GM18907 (cell line): Measurements from ENCODE around the gene CHRDL2.
"Not testable (repeated sequence)": the region's sequence is repeated elsewhere in the genome, so short reads cannot be mapped to it uniquely, and the experiment has no call there.

Experiments used
- ATAC-seq: cut with Tn5 transposase; IDR thresholded peaks from one replicate; pipeline ENCODE4 v1.9.1; 2021; ENCODE audit warnings: mild to moderate bottlenecking, moderate library complexity; ENCODE audit not compliant: unreplicated experiment

CHRDL2 gene

GRCh38 chr11:74731301-74732094 lies at the start of gene CHRDL2:
Gene CHRDL2, minus strand, starts transcription at chr11:74731426. Its CDS starts 538 bp downstream, at chr11:74730888.
- ATAC-seq = no peak

GRCh38 chr11:74780248-74781005 lies 49.2 kb upstream of the CHRDL2 start:
- ATAC-seq = no peak

GRCh38 chr11:74778581-74778980 lies 47.4 kb upstream of the CHRDL2 start:
- no peak for ATAC-seq

GRCh38 chr11:74777877-74778276 lies 46.7 kb upstream of the CHRDL2 start:
- ATAC-seq = no peak

- ATAC-seq = no peak
Observed at GRCh38 chr11:74777038-74777437, 45.8 kb upstream of the CHRDL2 start.

GRCh38 chr11:74776546-74776945 lies 45.3 kb upstream of the CHRDL2 start:
- no peak for ATAC-seq

GRCh38 chr11:74775762-74776161 lies 44.5 kb upstream of the CHRDL2 start:
- no peak for ATAC-seq

GRCh38 chr11:74773476-74773875 lies 42.2 kb upstream of the CHRDL2 start:
- ATAC-seq = no peak

GRCh38 chr11:74771139-74771538 lies 39.9 kb upstream of the CHRDL2 start:
- ATAC-seq = no peak

GRCh38 chr11:74770456-74770855 lies 39.2 kb upstream of the CHRDL2 start:
- no peak for ATAC-seq

GRCh38 chr11:74769055-74769707 lies 38.0 kb upstream of the CHRDL2 start:
- ATAC-seq = no peak

- ATAC-seq = peak; percentile 65
Observed at GRCh38 chr11:74768172-74768651, 37.0 kb upstream of the CHRDL2 start.

GRCh38 chr11:74766905-74767304 lies 35.7 kb upstream of the CHRDL2 start:
- no peak for ATAC-seq

- ATAC-seq = no peak
Observed at GRCh38 chr11:74756571-74756970, 25.3 kb upstream of the CHRDL2 start.

- ATAC-seq = no peak
Observed at GRCh38 chr11:74755395-74755995, 24.3 kb upstream of the CHRDL2 start.

- no peak for ATAC-seq
Observed at GRCh38 chr11:74754507-74755252, 23.5 kb upstream of the CHRDL2 start.

- no peak for ATAC-seq
Observed at GRCh38 chr11:74751303-74751702, 20.1 kb upstream of the CHRDL2 start.

GRCh38 chr11:74750598-74750997 lies 19.4 kb upstream of the CHRDL2 start:
- not testable (repeated sequence) for ATAC-seq

GRCh38 chr11:74749965-74750296 lies 18.7 kb upstream of the CHRDL2 start:
- no peak for ATAC-seq

- ATAC-seq = peak; percentile 60
Observed at GRCh38 chr11:74749127-74749964, 18.1 kb upstream of the CHRDL2 start.
